ENCODE measurements around the gene VWC2L. TPM values are rescaled to one million over a fixed set of nuclear protein-coding genes. Genes with fewer than 3 reads are reported as not detected.

Gene VWC2L
- total and polyA plus RNA-seq, 2 donors (not counting 3 experiments of a cell fraction or from before 2014, with no cell fraction given): not detected

- Histone ChIP-seq H3K4me1 (ENCODE audit: control insufficient read depth, extremely low read depth, insufficient read depth, low read length) (no peaks in the 10 kb centered on the region), H3K27ac (ENCODE audit: insufficient read depth, low read depth, low read length) (no peak overlapping the region), H3K9me3 (replicated peaks; ENCODE audit: control insufficient read depth, insufficient read depth, low read length) (no peaks in the 10 kb centered on the region), H3K79me2 (ENCODE audit: control insufficient read depth, insufficient read depth, low read length) (no peaks in the 10 kb centered on the region), H2AFZ (ENCODE audit: low read depth, low read length) (no peak overlapping the region), H3K4me3 (replicated peaks in 1 of 3; ENCODE audit: insufficient read depth in 1 of 3, low read depth in 1 of 3, low read length in 3 of 3) (no peak overlapping the region), H3K4me2 (ENCODE audit: insufficient read depth, low read length) (no peak overlapping the region), H3K9ac (replicated peaks; ENCODE audit: extremely low read depth, insufficient read depth, low read length) (no peak overlapping the region), H3K27me3 (ENCODE audit: control insufficient read depth in 2 of 2, insufficient read depth in 2 of 2, low read length in 2 of 2) (no peaks in the 10 kb centered on the region), H3K9me1 (replicated peaks; ENCODE audit: control insufficient read depth, extremely low read depth, insufficient read depth, low read length) (no peaks in the 10 kb centered on the region), H3K36me3 (ENCODE audit: control insufficient read depth in 2 of 2, extremely low read depth in 1 of 2, insufficient read depth in 2 of 2, low read length in 2 of 2) (no peaks in the 10 kb centered on the region), H4K20me1 (replicated peaks; ENCODE audit: control insufficient read depth, extremely low read depth, insufficient read depth, low read length) (no peaks in the 10 kb centered on the region)
- ChIA-PET CTCF (no interaction called here), POLR2A (no interaction called here)
- DNase-seq (ENCODE audit: low read depth, low spot score) (no peak), FAIRE-seq (no peak)
- no TSS peak for BruUV-seq (replicated peaks)
- TF ChIP-seq, protein P1, sequence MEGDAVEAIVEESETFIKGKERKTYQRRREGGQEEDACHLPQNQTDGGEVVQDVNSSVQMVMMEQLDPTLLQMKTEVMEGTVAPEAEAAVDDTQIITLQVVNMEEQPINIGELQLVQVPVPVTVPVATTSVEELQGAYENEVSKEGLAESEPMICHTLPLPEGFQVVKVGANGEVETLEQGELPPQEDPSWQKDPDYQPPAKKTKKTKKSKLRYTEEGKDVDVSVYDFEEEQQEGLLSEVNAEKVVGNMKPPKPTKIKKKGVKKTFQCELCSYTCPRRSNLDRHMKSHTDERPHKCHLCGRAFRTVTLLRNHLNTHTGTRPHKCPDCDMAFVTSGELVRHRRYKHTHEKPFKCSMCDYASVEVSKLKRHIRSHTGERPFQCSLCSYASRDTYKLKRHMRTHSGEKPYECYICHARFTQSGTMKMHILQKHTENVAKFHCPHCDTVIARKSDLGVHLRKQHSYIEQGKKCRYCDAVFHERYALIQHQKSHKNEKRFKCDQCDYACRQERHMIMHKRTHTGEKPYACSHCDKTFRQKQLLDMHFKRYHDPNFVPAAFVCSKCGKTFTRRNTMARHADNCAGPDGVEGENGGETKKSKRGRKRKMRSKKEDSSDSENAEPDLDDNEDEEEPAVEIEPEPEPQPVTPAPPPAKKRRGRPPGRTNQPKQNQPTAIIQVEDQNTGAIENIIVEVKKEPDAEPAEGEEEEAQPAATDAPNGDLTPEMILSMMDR (IDR thresholded peaks at IDR 0.05; ENCODE audit: extremely low read depth in 1 of 2, insufficient read depth in 1 of 2, low read depth in 1 of 2, low read length in 2 of 2): no peak
- no peak for TF ChIP-seq GATA2 (IDR thresholded peaks at IDR 0.05; ENCODE audit: insufficient read depth, insufficient read length, low read depth, low read length)
- dilution Hi-C loops (cut with MboI; ENCODE audit: extremely low pct_ligation_motif_present, low sequenced_read_pairs) (no loop called here), intact Hi-C loops (cut with micrococcal nuclease) (no loop called here)
Observed at GRCh38 chr2:214507032-214507431, 96.2 kb downstream of the VWC2L start.

- TF ChIP-seq MAX (IDR thresholded peaks at IDR 0.05; ENCODE audit: insufficient read depth, insufficient read length) (no peak), FOS (IDR thresholded peaks at IDR 0.05; ENCODE audit: borderline replicate concordance, insufficient read depth, low read length) (no peak), GATA2 (IDR thresholded peaks at IDR 0.05; ENCODE audit: insufficient read depth, insufficient read length, low read depth, low read length) (no peak), POLR2A (IDR thresholded peaks at IDR 0.05; ENCODE audit: low read depth, low read length) (no peak), MYC (IDR thresholded peaks at IDR 0.05; ENCODE audit: low read depth, low read length) (no peak), EZH2 (IDR thresholded peaks at IDR 0.05; ENCODE audit: borderline replicate concordance, low read depth, low read length, severe bottlenecking) (no peak), JUN (IDR thresholded peaks at IDR 0.05; ENCODE audit: borderline replicate concordance, insufficient read depth, insufficient read length, low read depth) (no peak)
- TF ChIP-seq, protein P1 (IDR thresholded peaks at IDR 0.05; ENCODE audit: extremely low read depth in 1 of 2, insufficient read depth in 1 of 2, low read depth in 1 of 2, low read length in 2 of 2): no peak
- ChIA-PET CTCF (no interaction called here), POLR2A (no interaction called here)
- Histone ChIP-seq H3K4me3 (replicated peaks in 1 of 3; ENCODE audit: insufficient read depth in 1 of 3, low read depth in 1 of 3, low read length in 3 of 3) (no peak overlapping the region), H3K9ac (replicated peaks; ENCODE audit: extremely low read depth, insufficient read depth, low read length) (no peak overlapping the region), H3K27ac (ENCODE audit: insufficient read depth, low read depth, low read length) (no peak overlapping the region), H2AFZ (ENCODE audit: low read depth, low read length) (no peak overlapping the region), H3K9me3 (replicated peaks; ENCODE audit: control insufficient read depth, insufficient read depth, low read length) (no peaks in the 10 kb centered on the region), H3K4me1 (ENCODE audit: control insufficient read depth, extremely low read depth, insufficient read depth, low read length) (no peaks in the 10 kb centered on the region), H3K9me1 (replicated peaks; ENCODE audit: control insufficient read depth, extremely low read depth, insufficient read depth, low read length) (no peaks in the 10 kb centered on the region), H3K36me3 (ENCODE audit: control insufficient read depth in 2 of 2, extremely low read depth in 1 of 2, insufficient read depth in 2 of 2, low read length in 2 of 2) (no peaks in the 10 kb centered on the region), H4K20me1 (replicated peaks; ENCODE audit: control insufficient read depth, extremely low read depth, insufficient read depth, low read length) (no peaks in the 10 kb centered on the region), H3K27me3 (ENCODE audit: control insufficient read depth in 2 of 2, insufficient read depth in 2 of 2, low read length in 2 of 2) (no peaks in the 10 kb centered on the region), H3K4me2 (ENCODE audit: insufficient read depth, low read length) (no peak overlapping the region), H3K79me2 (ENCODE audit: control insufficient read depth, insufficient read depth, low read length) (no peaks in the 10 kb centered on the region)
- dilution Hi-C loops (cut with MboI; ENCODE audit: extremely low pct_ligation_motif_present, low sequenced_read_pairs) (no loop called here), intact Hi-C loops (cut with micrococcal nuclease) (no loop called here)
- FAIRE-seq (no peak), DNase-seq (ENCODE audit: low read depth, low spot score) (no peak)
- no TSS peak for BruUV-seq (replicated peaks)
Observed at GRCh38 chr2:214514704-214515103, 103.8 kb downstream of the VWC2L start.
